GM19351 (cell line): ENCODE results near the gene NFKB2.

Source experiments
- ATAC-seq: cut with Tn5 transposase; IDR thresholded peaks from one replicate; pipeline ENCODE4 v1.9.1; 2021; ENCODE audit warnings: mild to moderate bottlenecking, moderate library complexity; ENCODE audit not compliant: unreplicated experiment

Gene NFKB2

GRCh38 chr10:102395400-102396316 lies at the start of gene NFKB2:
NFKB2 (plus strand) TSS chr10:102395705; CDS start chr10:102395960, 255 bp downstream.
- ATAC-seq, result no peak

- no peak for ATAC-seq
These were observed 48.2 kb upstream of the NFKB2 start for GRCh38 chr10:102347236-102347828.

- no peak for ATAC-seq
These were observed 43.3 kb upstream of the NFKB2 start for GRCh38 chr10:102352066-102352715.

- no peak for ATAC-seq
These were observed 41.1 kb upstream of the NFKB2 start for GRCh38 chr10:102354451-102354850.

- ATAC-seq, result no peak
These were observed 36.7 kb upstream of the NFKB2 start for GRCh38 chr10:102358712-102359382.

- ATAC-seq, result no peak
These were observed 28.1 kb upstream of the NFKB2 start for GRCh38 chr10:102367441-102367840.

GRCh38 chr10:102368077-102368476 lies 27.4 kb upstream of the NFKB2 start:
- no peak for ATAC-seq

GRCh38 chr10:102371295-102371694 lies 24.2 kb upstream of the NFKB2 start:
- no peak for ATAC-seq

- ATAC-seq, result no peak
These were observed 20.3 kb upstream of the NFKB2 start for GRCh38 chr10:102375250-102375649.

GRCh38 chr10:102375867-102376266 lies 19.6 kb upstream of the NFKB2 start:
- no peak for ATAC-seq

GRCh38 chr10:102376901-102377300 lies 18.6 kb upstream of the NFKB2 start:
- ATAC-seq, result no peak

- no peak for ATAC-seq
These were observed 16.1 kb upstream of the NFKB2 start for GRCh38 chr10:102379383-102379782.

- ATAC-seq, result no peak
These were observed 13.5 kb upstream of the NFKB2 start for GRCh38 chr10:102381983-102382382.

- ATAC-seq, result no peak
These were observed 12.6 kb upstream of the NFKB2 start for GRCh38 chr10:102382871-102383270.

- ATAC-seq, result no peak
These were observed 11.5 kb upstream of the NFKB2 start for GRCh38 chr10:102384053-102384452.

GRCh38 chr10:102384606-102385429 lies 10.7 kb upstream of the NFKB2 start:
- no peak for ATAC-seq

- no peak for ATAC-seq
These were observed 5.6 kb upstream of the NFKB2 start for GRCh38 chr10:102389894-102390293.

GRCh38 chr10:102392306-102392705 lies 3.2 kb upstream of the NFKB2 start:
- no peak for ATAC-seq

GRCh38 chr10:102393411-102394078 lies 2.0 kb upstream of the NFKB2 start:
- no peak for ATAC-seq
